GM19372 (cell line): ENCODE data around the gene DUSP3.

Experiments used
- ATAC-seq: cut with Tn5 transposase; IDR thresholded peaks from one replicate; pipeline ENCODE4 v1.9.1; 2021; ENCODE audit warnings: mild to moderate bottlenecking, low read depth, moderate library complexity; ENCODE audit not compliant: unreplicated experiment

Gene DUSP3

DNA sequence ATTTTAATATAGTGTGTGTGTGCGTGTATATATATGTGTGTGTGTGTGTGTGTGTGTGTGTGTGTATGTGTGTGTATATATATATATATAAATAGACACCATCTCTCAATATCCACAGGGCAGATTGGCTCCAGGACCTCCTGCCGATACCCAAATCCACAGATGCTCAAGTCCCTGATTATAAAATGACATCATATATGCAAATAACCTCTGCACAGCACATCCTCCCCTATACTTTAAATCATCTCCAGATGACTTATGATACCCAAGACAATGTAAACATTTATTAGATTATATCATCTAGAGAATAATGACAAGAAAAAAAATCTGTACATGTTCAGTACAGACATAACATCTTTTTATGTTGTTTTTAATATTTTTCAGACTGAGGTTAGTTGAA is 7.8 kb downstream of the DUSP3 start:
- ATAC-seq = no peak

DNA sequence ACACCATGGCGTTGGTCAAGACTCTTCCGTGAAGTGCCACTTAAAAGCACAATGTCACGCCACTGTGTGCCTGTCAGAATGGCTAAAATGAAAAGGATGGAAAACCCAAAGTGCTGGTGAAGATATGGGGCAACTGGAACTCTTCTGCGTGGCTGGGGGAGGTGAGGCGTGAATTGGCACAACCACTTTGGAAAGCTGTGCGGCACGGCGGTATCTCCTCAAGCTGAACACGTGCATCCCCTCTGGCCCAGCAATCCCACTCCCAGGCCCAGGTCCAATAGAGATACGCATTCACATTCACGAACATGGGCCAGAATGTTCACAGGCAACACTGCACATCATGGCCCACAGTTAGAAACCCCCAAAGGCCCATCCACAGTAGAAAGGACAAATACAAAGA is 8.9 kb downstream of the DUSP3 start:
- ATAC-seq = no peak

DNA sequence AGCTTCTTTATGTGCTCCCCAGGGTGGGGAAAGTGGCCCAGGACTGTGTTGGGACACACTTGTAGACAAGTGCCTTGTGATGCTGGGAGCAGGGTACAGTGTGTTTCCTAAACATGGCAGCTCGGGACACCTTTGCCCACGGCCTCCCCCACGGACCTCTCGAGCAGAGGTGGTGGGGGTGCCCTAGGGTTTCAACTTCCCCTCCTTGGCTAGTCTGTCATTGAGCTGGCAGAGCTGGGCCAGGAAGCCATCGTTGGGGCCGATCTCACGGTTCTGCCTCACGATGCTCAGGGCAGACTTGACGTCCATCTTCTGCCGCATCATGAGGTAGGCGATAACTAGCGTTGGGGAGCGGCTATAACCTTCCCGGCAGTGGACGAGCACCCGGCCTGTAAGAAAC is 9.4 kb downstream of the DUSP3 start:
- no peak for ATAC-seq

DNA sequence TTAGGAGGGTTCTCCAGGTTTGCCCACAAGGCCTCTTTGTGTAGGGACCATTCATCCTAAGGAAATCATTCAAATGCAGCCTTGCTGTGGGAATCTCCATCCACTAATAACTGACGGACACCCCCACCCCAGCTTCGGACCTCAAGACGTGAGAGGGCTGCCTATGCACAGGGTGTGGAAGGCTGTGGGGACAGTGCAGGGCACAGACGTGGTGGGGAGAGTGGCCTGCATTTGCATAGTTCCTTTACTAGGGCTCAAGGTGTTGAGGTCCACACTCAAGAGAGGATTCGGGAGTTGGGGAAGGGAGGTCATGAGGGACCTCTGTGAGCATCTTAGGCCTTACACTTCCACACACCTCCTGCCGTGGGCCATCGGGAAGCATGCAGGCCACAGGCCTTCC is 9.8 kb downstream of the DUSP3 start:
- ATAC-seq = no peak

DNA sequence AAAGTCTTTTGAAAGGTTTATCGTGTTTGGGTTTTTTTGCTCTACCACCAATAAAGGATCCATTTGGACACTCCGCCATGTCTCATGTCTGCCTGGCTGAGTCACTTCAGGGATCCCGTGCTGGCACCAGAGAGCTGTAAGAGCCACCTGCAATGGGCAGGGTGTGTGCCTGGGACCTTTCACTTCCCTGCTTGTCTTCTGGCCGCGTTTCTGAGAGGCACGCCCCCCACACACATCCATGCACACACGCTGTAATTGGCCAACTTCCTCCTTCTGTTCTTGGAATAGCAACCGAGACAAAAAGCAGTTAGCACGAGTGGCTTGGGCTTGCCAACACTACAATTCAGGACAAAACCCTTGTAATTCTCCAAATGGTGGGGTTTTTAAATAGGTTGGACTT is 10.4 kb downstream of the DUSP3 start:
- no peak for ATAC-seq

DNA sequence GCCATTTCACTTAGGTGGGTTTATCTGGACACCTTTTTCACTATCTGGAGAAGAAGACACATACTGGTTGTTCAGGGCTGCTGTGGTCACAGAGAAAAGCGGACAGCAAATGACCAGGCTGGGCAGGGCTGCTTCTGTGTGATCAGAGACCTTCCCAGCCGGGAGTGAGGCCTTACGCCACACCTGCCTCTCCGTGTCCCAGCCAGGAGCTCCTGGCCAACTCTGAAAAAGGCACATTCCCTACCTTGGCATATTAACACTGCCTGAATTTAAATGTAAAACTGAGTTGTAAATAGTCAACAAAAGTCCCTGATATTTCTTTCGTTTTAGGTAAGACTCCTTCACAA is 11.1 kb downstream of the DUSP3 start:
- no peak for ATAC-seq

DNA sequence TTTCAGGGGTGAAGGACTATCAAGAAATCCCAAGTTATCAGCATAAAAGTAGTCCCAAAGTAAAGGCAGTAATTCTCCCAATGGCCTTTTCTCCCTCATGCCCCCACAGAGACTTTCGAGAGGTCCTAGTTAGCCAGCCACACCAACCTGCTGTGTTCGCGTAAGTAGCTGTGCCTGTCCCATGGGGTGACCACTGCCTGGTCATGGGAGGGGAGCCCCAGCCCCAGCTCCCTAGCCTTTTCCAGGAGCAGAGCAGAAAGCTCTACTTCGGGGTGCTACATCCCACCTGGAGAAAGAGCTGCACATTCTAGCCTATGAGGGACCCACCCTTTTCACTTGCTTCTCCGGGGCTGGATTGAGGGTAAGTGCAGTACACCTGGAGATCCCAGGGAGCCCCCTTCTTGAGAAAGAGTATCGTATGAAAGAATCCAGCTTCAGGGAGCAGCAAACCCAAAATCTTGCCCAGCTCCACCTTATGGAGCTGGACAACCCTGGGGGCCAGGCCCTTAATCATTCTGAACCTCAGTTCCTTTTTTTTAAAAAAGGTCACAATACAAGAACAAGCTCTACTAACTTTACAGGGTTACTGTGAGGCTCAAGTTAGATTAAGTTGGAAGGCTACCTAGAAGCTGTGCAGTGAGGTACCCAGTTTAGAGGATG is 11.6 kb downstream of the DUSP3 start:
- ATAC-seq = no peak

DNA sequence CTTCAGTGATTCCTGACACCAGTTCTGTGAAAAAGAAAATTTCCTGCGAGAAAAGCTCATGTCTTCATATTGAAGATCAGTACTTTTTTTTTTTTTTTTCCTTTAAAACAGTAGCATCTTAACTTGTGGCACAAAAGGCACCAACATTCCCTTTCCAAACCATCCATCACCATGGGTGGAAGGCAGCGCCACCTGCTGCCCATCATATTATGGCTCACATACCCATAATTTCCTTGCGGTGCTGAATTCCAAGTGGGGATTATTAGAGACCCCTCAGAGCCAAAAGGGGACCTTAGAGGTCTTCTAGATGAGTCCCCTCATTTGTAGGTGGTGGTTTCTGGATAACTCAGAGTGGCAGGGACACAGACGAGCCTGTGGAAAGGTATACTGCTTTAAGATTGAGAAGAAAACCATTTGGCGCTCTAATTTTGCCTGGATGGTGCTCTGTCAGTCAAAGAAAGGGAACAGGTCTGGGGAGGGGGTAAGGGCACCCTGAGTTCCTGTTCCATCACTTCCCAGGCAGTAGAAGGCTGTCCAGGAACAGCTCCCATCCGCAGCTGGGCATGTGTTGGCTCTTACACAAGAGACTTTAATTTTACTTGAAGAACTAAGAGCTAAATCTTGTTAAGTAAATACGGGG is 12.2 kb downstream of the DUSP3 start:
- ATAC-seq = no peak

DNA sequence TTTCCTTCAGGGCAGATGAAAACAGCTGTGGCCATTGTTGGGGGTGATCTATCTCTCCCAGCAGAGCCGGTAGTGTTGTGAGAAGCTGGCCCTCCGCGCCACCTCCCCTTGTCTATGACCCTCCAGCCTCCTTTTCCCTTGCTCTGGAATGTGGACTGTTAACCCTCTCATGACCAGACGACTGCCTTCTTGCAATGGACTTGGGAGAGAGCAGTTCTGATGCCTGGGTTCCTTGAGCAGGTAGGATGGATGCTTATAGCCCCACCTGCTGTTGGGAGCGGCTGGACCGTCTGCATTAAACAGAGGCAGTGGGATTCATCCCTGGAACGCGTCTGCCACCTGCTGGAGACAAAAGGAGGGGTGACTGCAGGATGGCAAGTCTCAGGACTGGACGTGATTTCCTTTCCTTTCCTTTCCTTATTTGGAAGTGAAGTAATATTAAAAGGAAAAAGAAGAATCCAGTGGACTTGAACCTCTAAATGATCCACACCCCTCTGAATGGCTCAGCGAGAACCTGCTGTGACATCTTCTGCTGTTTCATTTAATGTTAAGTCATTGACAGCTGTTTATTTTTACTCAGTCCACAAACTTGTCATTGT is 18.4 kb downstream of the DUSP3 start:
- no peak for ATAC-seq

DNA sequence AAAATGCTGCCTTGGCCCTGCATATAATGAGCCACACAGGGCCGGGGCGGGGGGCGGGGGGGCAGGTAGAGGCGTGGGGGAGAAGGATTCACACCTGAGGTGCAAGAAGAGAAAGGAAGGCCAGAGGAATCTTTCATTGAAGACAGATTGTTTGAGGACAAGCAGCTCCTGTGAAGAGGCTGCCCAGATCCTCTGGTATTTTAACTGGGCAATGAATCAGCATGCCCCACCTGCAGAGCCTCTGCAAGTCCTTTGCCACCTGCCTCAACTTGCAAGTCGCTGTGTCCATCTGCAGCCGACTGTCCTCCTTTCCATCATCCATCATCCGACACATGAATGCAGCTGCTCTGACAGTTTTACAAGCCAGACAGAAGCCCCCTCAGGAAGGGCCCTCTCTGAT is 18.9 kb downstream of the DUSP3 start:
- ATAC-seq = no peak

DNA sequence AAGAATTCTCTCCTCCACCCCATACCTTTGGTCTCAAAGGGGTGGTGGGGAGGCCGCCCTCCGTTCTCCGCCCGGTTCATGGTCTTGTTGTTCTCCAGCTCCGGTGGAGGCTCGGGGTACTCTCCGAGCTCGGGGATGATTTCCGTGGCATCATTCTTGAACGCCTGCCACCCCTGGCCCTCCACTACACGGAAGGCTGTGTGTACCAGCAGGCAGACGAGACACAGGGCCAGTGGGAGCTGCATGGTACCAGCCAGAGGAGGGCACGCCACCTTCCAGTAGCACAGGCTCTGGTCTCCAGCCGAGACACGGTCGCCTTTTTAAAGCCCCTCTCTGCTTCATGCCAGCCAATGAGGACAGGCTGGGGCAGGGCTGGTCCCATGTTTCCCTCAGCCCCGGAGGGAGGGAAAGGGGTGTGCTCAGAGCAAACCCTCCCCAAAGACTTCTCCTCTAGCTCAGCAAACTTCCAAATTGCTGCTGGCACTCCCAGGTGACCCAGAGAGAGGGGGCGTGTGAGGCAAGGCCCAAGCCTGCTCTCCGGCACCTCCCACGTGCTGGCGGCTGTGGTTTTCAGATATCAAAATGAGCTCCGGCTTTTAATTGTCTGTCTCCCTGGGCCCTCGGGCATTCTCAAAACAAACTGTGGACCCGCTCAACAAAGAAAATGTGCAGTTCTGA is 20.1 kb downstream of the DUSP3 start, which contains the start of gene SOST:
Gene SOST, minus strand, starts transcription at position 295 of the 678 bp plus-strand sequence. Its CDS starts 50 bp downstream, at position 245.
- no peak for ATAC-seq

DNA sequence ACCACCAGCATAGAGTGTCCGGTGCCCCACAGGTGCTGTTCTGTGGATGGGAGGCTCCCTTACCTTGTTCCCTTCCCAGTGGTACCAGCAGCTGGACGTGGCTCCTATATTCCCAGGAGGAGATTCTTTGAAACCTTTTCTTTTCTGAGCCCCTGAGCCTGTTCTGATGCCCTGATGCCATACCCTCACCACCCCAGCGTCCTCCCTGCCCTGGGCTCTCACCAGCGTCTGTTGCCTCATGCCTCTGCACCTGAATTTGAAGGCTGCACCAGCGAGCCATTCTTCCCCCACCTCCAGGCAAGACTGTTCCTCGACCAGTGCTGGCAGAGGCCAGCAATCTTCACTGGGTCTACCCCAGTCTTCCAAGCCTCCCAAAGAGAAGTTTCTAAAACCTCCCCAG is 20.7 kb downstream of the DUSP3 start:
- no peak for ATAC-seq

DNA sequence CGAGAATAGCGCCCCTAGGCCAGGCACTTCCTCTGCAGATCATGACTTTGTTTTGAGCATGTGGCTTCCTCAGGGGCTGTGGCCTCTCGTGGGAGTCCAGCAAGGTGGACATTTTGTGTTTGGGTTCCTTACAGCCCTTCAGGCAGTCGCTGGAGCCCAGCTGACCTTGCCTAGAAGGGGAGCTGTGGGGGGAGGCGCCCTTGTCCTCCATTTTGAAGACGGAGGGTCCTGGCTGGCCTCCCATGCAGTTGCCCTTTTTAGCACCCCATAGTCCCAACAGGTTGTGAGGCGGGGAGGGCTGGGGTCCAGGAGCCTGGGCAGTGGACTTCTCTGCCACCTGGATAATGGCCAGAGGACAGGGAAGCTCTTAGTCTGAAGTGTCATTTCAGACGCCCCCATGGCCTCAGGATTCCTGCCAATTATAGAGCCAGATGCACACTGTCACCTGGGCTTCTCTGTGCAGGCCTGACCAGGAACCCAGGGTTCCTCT is 21.6 kb downstream of the DUSP3 start:
- no peak for ATAC-seq

DNA sequence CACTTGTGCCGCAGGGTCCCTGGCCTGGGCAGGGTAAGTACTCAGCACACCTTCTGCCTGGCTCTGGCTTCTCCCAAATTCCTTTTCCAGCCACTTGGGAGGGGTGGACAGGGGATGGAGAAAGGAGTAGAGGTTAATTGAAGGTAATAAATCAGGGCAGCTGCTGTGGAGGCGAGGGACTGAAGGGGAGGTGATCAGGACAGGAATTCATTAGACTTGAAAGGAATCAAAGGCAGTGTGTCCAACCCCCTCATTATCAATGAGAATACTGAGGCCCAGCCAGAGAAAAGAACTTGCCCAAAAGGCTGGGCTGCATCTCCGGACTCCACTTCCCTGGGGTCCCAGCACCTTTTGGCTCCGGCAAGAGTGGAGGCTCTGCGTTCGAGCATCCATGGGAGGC is 22.6 kb downstream of the DUSP3 start:
- no peak for ATAC-seq

DNA sequence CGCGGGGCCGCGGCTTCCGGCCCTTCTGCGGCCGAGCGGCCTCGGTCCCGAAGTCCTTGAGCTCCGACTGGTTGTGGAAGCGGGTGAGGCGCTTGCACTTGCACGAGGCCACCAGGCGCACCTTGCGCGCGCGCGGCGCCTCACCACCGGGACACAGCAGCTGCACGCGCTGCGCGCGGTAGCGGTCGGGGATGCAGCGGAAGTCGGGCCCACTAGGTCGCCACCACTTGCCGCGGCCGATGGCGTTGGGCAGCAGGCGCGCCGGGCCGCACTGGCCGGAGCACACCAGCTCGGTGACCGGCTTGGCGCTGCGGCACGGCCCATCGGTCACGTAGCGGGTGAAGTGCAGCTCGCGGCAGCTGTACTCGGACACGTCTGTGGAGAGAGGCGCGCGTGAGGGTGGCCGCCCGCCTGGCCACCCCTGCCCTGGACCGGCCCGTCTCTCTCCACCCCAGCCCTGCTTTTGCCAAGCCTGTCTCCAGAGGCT is 23.3 kb downstream of the DUSP3 start:
- no peak for ATAC-seq

DNA sequence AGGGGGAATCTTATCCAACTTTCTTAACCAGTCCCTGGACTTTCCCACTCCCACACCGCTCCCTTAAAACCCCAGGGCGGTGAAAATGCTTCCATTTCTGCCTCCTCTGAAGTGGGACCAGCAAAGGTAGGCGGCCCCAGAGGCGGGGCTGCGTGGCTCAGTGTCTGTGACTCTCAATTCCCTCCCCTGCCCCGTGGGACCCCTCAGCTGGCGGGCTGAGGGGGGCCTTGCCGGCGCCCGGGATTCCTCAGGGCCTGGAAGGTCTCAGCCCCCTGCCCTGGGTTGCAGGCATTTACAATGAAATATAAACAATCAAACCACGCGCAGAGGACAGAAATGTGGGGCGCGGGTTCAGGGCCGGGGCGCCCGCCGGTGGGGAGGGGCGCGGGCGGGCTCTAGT is 23.8 kb downstream of the DUSP3 start:
- ATAC-seq = no peak

DNA sequence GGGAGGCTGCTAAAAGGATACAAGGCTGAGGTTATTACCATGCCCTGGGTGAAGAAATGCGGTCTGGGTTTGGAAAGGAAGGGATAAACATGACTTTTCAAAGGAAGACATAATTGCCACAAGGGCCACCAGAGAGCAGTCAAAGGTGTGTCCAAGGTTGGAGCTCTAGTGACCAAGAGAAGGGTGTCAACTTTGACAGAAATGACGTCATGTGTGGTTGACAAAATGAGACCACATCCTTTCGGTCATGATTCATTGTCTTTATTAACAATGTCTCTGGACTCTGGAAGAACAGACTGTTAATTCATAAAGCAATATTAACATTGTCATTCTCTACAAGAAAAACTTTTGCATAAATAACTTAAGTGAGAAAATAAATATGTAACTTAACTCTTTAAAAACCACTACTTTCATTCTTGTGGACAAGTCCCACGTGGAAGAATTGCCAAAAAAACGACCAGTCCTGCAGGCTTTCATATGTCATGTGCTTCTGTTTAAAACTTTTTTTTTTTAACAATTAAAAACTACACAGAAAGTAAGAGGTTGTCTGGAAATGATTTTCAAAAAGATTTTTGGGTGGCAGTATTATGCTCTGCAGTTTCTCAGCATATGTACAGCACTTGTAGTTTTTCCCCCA is 25.2 kb downstream of the DUSP3 start:
- ATAC-seq = no peak

DNA sequence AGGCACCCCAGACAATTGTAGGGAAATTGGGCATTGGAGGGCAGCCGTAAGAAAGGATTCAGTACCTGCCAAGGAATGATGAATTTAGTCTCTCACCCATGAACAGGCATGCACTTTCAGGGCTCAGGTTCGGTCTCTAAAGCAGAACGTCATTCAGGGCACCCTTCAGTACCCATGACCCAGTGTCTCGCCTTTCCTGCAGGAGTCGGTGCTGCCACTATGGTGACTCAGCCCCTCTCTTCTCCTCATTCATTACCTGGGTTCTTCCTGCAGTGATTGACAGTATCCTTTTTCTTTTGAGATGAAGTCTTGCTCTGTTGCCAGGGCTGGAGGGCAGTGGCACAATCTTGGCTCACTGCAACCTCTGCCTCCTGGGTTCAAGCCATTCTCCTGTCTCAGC is 28.6 kb downstream of the DUSP3 start:
- ATAC-seq = no peak

DNA sequence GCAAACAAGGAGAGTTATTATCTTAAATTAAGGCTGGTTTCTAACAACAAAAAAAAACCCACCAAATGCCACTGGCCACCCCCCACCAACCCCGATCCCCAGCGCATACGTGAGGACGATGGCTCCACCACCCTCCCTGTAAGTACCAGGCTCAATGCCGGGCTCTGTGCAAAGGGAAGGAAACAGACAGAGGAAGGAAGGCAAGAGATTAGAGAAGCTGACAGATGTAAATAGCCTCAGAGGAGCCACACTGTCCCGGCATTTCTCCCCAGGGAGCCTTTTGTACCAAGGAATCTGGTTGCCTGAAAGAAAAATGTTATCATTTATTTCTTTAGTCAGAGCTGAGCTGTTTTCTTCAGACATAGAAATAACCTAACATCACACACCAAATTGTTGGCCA is 33.2 kb downstream of the DUSP3 start:
- ATAC-seq = no peak

DNA sequence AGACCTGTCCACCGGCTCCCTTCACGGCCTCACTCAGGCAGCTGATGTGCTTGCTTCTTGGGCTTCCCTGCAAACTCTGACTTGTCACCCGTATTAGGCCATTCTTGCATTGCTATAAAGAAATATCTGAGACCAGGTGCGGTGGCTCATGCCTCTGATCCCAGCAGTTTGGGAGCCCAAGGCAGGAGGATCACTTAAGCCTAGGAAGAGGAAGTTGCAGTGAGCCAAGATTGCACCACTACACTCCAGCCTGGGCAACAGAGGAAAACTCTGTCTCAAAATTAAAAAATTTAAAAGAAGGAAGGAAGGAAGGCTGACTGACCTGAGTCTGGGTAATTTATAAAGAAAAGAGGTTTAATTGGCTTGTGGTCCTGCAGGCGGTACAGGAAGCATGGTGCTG is 37.1 kb downstream of the DUSP3 start:
- ATAC-seq = no peak

DNA sequence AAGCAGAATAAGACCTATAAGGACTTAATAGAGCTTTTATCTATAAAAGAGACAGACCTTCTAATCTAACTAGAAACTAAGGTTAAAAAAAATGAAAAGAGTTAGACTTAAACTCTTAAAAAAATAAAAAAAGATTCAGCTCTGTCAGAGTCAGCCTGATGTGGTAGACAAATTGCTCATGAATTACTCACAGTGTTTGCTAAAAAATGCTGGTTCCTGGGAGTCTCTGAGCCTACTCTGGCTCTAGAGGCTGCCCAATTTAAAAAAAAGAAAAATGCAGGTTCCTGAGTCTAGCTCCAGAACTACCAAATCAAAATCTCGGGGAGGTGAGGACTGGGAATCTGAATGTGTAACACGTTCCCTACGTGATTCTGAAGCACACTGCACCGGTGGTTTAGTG is 38.2 kb downstream of the DUSP3 start:
- ATAC-seq = no peak
